GM18867 (cell line): Measurements from ENCODE around the gene NGF.

Experiments
- ATAC-seq: cut with Tn5 transposase; IDR thresholded peaks from one replicate; pipeline ENCODE4 v1.9.1; 2021; ENCODE audit warnings: mild to moderate bottlenecking, moderate library complexity; ENCODE audit not compliant: unreplicated experiment

The NGF gene

GRCh38 chr1:115283681-115284146 is 54.3 kb downstream of the NGF start:
- no peak for ATAC-seq

DNA sequence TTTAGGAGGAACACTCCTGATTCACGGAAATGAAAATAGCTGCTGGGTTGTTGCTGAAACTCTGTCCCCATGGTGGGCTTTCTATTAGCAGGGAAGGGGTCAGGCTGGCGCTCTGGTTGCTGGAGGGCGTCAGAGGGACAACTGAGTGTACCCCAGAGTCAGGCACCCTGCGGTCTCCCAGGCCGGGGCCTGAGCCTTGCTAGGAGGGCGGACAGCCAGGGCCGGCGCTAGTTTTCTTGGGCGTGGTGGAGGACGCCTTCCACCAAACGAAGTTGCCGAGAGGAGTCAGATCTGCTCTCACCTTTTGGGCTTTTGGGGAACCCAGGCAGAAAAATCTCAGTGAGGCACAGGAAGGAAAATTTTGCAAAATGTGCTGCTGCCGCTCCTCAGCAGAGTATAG is 54.8 kb downstream of the NGF start:
- no peak for ATAC-seq

DNA sequence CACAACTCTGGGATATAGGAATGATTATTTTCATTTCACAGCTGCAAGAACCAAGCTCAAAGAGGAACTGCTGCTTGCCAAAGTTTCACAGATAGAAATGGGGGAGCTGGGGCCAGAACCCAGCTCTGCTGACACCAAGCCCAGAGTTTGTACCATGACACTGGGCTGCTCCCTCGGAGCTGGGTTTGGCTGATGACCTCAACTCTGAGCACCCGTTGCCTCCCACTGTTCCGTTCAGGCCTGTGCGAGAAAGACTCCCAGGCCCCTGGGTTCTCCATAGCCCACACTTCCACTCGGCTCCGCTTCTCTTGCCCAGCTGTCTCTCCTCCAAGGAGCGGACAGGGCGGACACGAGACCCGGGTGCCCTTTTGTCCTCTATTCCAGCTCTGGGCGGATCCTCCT is 55.2 kb downstream of the NGF start:
- ATAC-seq: no peak

GRCh38 chr1:115281143-115281542 is 56.9 kb downstream of the NGF start:
- no peak for ATAC-seq

DNA sequence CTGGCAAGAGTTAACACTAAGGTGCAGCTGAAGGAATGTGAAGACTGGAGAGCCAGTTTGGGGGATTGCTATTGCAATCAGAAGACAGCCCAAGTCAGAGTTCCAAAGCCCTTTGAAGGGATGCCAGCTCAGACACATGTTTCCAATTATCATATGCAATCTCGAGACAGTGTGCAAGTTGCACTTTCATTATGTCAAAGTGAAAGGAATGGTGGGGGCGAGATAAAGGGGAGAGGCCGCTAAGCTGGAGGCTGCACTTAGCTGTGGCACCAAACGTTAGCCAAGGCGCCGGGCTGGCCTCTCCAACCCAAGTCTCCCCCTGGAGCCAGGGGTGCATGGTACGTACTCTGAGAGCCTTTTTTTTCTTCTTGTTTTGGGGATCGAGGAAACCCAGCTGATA is 58.0 kb downstream of the NGF start:
- no peak for ATAC-seq

- no peak for ATAC-seq
Measured at GRCh38 chr1:115278211-115278610, 59.8 kb downstream of the NGF start.

- ATAC-seq: no peak
Measured at GRCh38 chr1:115277276-115277675, 60.8 kb downstream of the NGF start.

DNA sequence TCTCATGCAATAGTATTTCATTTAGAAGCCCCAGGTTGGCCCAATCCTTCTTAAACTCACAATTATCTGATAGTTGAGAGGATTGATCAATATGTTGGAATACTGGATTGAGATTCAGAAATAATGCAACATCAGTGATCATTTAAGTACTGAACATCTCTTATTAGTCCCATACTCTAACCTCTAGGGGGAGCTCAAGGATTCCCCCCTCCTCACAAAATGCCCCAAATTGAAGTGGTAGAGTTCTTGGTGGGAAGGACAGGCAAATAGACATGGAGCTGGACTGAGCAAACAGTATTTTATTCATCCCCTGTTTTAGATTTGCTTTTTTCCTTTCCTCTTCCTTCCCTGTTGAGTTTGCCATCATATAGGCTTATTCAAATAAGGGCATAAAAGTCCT is 62.8 kb downstream of the NGF start:
- ATAC-seq: no peak

- no peak for ATAC-seq
Measured at GRCh38 chr1:115274467-115274866, 63.6 kb downstream of the NGF start.

- no peak for ATAC-seq
Measured at GRCh38 chr1:115266729-115267421, 71.2 kb downstream of the NGF start.

DNA sequence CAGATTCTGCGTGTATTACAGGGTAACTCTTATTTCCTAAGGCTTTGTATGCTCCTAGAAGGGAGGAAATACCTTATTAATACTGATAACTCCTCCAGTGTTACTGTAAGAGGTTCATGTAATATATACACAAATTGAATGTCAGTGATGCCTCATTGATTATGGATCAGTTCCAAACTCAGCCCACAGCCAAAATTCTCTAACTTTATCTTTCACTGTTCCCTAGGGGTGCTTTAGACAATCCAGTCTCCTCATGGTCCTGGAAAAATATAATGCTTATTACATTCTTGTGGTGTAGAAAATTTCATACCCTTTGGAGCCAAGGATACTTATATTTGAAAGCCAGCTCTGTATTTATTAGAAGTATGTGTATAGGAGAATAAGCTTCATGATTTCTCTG is 73.0 kb downstream of the NGF start:
- no peak for ATAC-seq

GRCh38 chr1:115262886-115263285 is 75.2 kb downstream of the NGF start:
- ATAC-seq: no peak

- no peak for ATAC-seq
Measured at GRCh38 chr1:115261496-115261895, 76.6 kb downstream of the NGF start.

GRCh38 chr1:115258302-115258866 is 79.7 kb downstream of the NGF start:
- no peak for ATAC-seq

DNA sequence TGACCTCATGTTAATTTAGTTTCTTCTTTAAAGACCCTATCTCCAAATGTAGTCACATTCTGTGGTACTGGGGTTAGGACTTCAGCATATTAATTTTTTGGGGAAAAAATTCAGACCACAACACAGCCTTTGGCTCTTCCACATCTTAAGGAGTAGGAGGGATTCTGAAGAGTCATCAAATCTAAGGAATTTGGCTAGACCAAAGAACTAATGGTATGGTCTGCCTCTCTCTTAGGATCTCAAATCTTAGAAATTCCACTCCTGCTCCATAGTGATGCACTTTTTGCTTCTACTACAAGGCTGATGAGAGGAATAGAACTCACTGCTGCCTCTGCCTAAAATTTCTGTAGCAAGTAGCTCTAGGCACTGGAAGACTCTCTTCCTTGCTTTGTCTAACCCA is 80.5 kb downstream of the NGF start:
- no peak for ATAC-seq

DNA sequence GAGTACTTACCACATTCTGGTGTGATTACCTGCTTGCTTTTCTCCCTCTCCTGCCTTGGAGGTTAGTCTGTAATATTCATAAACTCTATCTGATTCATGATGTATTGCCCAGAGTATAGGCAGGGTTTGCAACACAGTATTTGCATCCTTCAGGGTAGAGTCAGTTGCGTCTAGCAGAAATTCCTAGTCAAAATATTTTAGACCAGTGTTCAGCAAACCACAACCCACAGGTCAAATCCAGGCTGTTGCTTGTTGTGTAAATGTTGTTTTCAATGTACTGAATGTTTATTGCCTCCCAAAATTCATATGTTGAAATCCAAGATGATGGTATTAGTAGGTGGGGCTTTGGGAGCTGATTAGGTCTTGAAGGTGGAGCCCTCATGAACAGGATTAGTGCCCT is 82.9 kb downstream of the NGF start:
- ATAC-seq: no peak

DNA sequence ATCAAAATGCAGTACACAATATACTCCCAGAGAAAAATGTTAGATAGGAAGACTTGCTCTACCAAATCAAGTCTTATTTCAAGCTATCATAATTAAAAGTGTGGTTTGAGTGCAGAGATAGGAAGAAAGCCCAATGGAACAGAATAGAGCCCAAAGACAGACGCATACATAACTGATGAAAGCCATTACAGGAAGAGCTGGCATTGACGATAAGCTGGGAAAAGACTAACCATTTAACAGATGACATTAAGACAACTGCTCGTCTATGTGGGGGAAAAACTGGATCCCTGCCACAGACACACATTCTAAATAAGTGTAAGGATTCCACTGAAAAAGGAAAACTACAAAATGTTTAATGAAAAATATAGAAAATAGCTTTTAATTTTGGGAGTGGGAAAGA is 85.5 kb downstream of the NGF start:
- ATAC-seq: no peak

DNA sequence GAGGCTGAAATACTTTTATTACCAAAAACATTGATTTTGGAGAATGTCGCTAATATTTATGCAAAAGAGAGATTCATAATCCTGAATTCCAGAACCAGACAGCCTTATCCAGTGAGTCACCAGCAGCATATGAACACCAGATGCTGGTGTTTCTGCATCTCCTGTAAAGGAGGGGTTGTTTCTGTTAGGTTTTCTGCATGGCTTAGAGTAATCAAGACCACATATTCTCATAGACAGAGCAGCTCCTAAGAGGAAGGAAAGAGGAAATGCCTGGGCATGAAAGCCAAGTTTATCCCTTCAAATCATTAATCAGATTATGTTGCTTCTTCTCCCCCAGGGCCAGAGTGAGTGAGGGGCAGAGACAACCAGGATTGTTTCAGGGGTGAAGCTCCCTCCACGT is 86.2 kb downstream of the NGF start:
- ATAC-seq: no peak

DNA sequence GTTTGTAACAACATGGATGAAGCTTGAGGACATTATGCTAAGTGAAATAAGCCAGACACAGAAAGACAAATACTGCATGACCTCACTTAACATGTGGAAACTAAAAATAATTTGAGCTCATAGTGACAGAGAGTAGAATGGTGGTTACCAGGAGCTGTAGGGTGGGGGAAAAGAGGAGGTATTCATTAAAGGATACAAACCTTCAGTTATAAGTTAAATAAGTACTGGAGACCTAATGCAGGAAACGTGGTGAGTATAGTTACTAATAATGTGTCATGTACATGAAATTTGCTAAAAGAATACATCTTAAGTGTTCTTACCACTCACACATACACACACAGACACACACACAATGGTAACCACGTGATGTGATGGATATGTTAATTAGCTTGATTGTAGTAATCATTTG is 86.7 kb downstream of the NGF start:
- ATAC-seq: no peak

- no peak for ATAC-seq
Measured at GRCh38 chr1:115246526-115246925, 91.5 kb downstream of the NGF start.

DNA sequence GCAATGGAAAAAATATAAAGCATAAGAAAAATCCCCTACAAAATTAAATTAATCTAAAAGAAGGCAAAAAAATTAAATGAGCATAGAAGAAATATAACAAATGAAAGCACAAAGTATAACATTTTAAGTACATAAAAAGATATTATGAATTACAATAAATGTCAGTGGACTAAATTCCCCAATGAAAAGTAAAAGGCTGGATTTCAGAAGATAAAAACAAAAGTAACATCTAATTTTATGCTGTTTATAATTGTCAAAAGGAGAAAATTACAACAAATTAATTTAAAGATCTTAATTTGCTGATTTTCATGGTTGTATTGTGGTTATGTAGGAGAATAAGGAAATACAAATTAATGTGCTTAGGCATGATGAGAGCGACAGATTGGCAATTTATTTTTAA is 92.8 kb downstream of the NGF start:
- no peak for ATAC-seq

DNA sequence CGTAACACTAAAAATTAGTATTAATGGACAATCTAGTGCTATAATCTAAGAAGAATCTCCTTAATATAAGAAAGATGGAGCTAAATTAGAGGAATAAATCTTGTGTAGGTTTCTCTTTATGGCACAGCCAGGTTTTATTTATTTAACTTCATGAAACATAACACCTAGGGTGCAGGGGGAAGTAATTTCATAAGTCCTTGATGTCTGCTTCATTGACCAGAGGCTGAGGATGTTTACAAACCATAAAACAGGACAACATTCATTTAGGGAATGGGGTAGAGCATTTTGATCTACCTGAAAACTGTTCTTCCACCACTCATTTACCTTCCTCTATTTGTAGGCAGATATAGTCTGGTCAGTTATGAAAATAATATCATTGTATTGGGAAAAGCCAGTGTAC is 95.5 kb downstream of the NGF start:
- ATAC-seq: no peak

DNA sequence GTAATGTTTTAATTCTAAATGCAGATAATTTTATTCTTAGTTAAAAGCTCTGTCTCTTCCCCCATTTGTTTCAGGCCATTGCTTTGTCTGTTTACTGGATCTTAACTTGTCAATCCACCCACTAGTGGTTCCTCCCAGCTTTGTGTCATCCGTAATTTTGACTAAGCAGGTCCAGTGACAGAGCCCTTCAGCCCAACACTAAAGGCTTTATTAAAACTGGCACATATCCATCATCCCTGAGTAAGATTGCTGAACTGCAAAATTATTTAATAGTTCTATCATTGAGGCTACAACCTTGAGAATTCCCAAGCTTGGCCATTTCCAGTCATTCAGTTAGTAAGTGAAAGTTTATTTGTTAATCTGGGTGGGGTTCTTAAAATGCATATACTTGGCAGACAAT is 96.7 kb downstream of the NGF start:
- ATAC-seq: no peak
